Measurements from ENCODE around the gene LY6G6F.

- TF ChIP-seq CTCF (IDR thresholded peaks at IDR 0.05 in 4 of 5, conservative IDR thresholded peaks at IDR 0.05 in 1 of 5) (no peak), POLR2A (IDR thresholded peaks at IDR 0.05) (no peak)
Measured at GRCh38 chr6:31705931-31706330, 735 bp upstream of the LY6G6F start.

All from gastrocnemius medialis (tissue), 4 donors.